Measurements from ENCODE around the gene SDK2.

SDK2 gene

DNA sequence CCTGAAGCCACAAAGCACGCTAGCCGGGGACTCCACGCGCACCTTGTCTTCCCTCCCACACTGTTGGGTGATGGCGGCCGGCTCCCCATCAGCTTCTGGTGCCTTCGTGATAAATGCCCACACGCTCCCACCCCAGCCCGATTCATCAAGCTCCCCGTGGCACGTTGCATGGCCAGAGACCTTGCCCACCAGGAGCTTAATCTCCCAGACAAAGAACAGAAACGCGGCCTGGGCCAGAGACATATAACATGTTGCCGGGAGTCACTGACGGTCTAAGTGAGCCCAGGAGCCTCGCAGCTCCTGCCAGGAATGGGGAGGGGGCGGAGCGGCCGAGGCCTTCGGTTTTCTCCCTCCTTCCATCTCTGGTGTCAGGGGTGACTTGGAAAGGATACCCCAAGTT is 93.1 kb downstream of the SDK2 start:
- DNase-seq: no peak

DNA sequence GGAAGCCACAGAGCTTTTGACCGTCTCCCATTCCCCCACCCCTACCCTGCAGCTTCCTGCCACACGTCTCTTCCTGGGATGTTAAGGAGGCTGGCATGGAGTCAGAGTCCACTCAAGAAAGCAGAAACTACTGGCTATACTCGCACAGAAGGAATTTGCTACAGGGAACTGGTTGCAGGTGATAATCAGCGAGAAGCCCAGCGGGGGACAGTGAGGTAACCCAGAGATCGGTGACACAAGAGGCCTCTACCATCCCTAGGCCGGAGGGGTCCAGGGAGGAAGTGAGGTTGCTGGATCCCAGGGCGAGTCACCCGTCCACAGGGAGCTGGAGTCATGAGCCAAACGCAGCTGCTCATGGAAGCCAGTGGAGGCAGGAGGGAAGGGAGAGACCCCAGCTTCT is 93.7 kb downstream of the SDK2 start:
- DNase-seq: no peak

DNA sequence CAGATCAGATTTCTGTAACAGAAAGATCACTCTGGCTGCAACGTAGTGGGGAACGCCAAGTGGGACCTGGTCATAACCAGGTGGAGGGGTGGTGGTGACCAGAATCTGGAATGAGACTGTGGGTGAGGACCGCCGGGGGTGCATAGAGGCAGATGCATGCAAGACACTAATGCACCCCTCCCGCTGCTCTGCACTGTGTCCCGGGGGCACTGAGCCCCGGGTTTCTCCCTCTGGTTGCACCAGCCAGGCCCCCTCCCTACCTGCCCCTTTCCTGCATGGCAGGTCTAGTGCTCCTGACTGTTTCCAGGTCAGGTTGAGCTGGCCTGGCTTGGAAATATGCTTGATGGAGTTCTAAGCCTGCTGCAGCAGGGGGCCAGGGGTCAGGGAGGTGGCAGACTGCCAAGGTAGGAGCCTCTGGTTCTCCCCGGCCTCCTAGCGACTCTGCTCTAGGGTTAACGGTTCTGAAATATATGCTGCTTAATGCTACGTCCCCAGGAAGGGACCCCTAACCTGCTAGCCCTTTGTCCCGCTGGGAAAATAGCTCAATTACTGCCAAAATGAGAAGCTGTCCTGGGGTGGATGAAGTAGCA is 94.3 kb downstream of the SDK2 start:
- no peak for DNase-seq

DNA sequence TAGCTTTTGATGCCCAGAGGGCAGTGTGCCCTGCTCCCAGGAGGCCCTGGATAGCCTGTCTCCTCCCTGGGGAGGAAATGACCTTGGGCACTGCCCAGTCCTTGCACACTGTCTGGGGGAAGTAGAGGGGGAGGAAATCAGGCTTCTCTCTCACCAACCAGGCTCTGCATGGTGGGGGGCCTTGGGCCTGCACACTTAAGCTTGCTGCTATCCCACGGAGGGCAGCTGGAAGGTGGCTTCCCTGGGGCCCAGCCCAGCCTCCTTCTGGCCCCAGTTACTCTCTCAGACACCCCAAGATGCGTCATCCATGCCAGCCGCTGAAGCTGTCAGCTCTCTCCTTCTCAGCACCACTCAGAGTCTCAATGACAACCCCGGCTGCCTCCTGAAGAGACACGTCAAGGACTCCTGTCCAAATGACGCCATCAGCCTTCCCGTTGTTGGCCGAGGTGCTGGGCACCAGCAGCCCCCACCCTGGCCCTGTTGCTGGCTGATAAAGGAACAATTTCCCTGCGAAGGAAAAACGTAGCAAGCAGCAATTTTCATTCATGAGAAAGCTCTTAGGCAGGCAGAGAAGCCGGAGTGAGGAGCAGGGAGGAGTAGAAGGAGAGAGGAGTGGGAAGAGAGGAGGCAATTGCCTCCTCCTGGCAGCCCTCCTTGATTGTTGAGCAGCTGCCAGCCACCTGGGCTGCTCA is 95.5 kb downstream of the SDK2 start:
- DNase-seq: no peak

DNA sequence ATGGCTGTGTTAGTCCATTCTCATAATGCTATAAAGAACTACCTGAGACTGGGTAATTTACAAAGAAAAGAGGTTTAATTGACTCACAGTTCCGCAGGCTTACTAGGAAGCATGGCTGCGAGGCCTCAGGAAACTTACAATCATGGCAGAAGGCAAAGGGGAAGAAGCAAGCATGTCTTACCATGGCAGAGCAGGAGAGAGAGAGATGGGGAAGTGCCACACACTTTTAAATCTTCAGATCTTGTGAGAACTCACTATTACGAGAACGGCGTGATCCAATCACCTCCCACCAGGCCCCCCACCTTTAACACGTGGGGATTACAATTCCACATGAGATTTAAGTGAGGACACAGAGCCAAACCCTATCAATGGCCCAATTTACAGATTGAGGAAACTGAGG is 96.5 kb downstream of the SDK2 start:
- DNase-seq: no peak

DNA sequence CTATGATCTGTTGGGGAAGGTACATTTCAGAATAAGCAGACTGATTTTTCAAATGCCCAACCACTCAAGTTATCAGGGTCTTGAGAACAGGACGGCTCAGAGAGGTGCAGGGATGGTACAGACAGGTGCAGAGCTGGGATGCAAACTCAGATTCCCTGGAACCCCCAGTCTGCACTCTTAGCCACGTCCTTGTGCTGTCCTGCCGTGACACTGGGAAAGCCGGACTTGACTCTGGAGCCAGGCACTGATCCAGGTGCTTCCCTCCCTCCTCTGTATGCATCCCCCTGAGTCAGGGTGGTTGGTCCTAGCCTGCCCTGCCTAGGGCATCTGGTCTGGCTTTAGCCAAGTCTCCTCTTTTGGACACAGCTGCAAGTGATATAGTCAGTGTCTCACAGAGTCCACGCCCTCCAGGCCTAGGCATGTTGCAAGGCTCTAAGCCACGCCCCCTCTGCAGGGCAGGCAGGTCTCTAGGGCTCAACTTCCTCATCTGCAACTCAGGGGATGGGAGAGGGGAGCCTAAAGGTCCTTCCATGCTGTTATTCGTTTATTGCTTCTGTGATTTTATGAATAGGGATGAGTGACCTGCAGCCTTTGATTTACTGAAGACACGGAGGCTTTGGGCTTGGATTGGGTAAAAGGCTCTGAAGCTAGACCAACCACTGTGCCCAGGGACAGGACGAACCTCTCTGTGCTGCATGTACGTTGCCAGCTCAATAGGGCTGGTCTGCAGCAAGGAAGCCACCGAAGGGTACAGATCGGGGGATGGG is 97.3 kb downstream of the SDK2 start:
- DNase-seq: no peak

DNA sequence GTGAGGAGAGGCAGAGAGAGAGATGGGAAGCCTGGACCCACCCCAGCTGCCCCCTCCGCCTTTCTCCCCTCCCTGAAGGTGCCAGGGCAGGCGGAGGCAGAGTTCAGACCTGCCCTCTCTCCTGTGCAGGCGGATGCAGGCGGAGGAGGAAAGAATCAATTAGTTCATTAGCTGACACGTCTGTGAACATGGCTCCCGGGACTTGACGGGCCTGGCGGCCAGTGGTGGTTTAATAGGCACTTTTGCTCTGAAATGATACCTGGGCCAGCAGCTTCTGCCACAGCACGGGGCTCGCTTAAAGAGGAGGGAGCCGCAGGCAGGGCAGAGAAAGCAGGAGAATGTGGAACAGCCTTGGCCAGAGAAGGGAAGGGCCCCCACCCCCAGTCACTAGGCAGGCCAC is 98.1 kb downstream of the SDK2 start:
- no peak for DNase-seq

DNA sequence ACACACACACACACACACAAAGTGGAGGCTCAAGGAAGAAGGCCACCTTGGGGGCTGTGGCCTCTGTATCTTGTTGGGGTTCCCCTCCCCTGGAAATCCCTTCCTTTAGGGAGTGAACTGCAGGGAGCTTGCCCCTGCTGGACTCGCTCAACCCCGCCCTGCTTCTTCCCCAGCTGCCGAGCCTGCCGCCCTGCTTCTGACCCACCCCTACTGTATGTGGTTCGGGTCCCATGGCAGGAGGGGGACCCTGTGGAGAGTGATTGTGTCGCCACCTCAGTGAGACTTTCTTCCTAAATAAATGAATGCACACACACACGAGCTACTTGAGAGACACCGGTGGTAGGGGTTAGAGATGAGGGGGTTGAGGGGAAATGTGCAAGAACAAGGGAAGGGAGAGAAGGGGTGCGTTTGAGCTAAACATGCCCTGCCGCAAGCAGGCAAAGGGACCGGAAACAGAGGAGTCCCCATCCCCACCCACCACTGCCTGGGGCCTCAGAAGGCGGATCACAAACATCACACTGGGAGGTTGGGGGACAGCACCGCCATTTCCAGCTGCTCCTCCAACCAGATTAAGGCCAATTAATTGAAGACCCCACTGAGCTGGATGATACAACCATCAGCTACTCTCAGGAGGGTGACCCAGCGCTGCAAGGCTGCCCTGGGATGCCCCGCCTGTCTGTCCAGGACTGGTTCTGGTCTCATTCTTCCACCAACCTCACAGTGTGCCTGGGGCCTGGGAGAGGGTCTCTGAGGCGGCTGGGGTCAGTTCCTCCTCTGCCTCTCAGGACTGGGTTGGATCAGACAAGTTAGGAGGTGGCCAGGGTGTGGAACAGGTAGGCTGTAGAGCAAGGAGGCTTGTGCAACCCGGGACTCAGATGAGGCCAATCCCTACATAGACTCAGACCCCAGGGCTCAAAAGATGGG is 98.9 kb downstream of the SDK2 start:
- no peak for DNase-seq

DNA sequence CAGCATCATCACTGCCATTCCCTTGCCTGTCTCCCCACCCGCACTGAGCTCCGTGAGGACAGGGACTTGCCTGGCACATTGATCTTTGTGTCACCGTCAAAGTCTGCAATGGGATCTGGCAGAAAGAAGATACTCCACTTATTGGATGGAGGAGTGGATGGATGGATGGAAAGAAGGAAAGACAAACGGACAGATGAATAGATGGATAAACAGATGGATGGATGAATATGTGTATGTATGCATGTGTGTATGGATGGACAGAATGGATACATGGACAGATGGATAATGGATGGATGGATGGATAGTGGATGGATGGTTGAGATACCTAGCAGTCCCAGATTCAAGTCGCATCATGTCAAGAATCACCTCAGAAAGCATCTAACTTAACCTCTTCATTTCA is 99.9 kb downstream of the SDK2 start:
- no peak for DNase-seq

DNA sequence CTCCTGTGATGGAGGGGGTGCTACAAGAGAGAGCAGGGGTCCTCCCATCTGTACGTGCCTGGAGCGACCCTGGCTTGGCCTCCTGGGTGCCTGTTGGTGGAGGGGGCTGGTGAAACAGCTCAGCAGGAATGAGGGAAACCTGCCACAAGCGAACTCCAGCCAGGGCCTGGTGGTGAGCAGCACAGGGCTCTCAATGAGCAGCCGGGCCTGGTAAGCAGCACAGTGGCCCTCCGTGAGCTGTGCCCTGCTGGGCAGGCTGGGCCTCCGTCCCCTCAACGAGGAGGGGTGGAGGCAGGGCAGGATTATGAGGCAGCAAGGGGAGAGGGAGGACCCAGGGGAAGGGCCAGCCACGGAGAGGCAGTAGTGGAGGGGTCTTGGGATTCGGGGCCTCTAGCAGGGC is 101.9 kb downstream of the SDK2 start:
- DNase-seq: no peak

DNA sequence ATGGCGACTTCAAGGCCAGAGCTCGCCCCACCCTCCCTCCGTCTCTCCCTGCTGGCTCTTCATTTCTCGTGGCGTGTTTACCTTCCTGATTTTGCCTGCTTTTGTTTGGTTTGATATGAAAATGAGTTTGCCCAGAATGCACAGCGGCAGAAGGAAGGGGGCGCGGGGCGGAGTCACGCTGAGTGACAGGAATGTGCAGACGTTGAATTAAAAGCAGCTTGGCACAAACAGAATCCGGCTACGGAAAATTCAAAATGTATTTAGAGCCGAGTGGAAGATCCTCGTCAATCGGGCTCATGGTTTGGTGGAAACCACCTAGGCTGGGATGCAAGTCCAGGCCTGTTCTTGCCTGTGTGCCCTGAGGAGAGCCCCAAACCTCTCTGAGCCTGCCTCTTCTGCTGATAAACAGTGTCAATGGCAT is 102.7 kb downstream of the SDK2 start:
- no peak for DNase-seq

DNA sequence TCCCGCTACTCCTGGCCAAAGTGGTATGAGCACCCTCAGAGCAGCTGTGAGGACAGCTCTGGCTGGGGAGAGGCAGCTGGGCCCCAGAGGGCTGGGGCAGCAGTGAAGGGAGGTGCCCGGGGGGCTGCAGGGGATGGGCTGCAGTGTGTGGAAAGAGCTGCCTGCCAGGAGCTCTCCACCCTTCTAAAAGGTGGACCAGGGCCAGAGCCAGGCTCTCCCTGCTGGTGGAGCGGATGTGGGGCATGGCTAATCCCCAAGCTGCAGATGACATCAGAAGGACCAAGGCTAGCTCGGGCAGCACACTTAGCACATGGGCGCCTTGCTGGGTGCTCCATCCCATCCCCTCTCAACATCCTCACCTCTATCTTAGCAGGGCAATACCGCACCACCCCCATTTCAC is 103.1 kb downstream of the SDK2 start:
- DNase-seq: no peak

DNA sequence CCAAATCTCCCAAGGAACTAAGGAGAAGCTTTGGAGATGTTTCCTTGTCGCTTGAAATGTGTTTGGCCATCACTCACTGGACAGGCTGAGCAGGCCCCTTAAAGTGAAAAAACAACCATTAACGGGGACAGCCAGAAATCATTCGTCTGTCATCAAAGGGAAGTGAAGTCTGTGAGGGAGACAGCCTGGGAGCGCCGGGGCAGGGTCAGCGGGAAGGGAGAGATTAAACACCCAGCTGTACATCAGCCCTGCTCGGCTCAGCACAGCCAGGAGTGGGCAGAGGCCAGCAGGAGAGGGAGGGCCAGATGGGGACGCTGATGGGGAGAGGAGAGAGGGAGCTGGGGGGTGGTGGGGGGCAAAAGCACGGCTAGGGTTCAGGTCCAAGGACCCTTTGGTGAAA is 105.1 kb downstream of the SDK2 start:
- DNase-seq: no peak

DNA sequence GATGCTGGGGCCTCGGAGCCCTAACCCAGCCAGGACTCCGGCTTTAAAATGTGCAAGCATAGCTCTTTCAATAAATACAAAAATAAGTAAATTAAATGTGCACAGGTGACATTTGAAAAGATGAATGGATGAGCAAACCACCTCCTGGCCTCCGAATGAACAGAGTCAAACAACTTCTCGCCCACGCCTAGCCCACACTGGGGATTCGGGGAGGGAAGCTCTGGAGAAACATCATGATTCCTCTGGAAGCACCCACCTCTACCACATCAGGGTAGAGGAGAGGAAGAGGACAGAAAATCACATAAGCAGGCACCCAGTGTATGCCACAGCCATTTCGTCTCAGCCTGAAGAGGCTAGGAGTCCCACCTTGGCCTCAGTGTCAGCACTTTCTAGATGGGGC is 105.8 kb downstream of the SDK2 start:
- no peak for DNase-seq

DNA sequence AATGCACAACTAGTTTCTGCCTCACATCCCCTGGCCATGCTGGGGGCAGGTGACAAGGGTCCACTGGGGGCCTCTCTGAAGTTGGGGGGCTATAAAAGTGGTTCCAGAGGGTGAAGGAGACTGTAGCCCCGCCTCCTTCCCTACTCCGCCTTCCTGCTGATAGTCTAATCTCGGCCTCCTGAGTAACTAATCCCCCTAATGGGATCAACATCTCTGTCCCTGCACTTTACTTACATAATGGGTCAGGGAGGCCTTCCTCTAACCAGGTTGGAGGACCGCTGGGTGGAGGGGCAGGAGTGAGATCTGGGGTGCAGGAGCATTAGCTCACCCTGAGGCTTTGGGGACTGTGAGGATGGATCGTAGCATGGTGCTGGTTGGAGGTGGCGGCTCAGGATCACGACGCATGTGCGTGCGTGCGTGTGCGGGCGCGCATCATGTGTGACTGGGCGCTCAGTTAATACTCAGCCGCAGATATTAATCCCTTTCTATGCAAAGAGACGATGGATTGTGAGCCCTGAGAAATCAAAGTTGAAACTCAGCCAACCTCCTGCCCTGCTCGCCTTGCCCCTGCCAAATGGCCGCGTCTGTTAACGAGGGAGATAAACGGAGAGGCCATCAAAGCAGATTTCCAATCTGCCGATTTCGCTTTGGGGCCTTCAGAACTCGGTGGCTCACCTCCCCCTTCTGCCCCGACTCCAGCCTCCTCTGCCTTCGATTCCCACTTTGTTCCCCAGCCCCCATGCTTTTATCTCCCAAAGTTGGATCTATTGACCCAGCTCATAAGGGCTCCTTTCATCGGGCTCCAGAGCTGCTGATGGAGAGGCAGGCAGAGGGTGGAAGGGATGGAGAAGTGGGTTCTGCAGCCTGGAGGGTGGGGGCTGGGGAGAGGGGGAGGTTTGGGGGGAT is 107.3 kb downstream of the SDK2 start:
- DNase-seq: no peak

DNA sequence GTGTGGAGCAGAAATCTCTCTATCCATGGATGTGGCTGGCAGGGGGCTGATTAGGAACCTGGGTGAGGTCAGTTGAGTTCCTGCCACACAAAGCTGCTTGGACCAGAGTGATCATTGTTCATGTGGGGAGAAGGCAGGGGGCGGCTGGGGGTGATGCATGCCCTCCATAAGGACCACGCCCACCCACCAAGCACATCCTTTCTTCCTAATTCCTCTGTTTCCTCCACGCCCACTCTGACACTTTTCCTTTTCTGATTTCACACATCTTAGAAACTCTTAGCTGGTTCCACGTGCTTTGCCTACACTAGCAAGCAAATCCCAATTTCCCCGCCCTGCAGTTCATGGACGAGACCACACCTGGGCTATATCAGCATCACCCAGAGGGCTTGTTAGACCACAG is 108.5 kb downstream of the SDK2 start:
- no peak for DNase-seq

DNA sequence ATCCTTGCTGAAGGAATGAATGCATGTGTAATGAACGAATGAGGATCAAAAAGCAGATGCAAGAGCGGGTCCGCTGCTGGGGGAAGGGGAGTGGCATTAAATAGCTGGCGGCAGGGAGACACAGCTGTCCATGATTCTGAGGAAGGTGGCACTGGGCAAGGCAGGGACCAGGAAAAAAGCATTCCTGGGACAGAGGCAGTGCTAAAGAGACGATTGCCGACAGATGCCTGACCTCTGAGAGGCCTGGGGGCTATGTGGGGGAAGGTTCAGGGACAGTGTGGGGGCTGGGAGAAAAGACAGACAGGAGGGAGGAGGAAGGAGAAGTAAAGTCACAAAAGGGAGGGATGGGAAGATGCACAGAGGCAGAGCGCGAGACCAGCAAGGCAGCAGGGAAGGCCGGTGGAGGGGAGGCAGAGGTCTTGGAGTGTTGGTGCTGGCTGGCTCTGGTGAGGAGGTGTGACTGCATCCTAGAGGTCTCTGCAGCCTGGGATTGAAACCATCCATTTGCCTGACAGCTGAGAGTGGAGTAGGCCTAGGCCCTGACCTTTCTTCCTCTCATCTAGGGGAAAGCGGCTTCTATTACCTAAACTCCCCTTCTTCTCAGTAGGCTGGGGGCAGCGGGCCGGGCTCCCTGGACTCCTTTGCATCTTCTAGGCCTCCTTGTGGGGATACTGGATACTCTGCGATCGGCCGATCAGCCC is 109.9 kb downstream of the SDK2 start:
- no peak for DNase-seq

DNA sequence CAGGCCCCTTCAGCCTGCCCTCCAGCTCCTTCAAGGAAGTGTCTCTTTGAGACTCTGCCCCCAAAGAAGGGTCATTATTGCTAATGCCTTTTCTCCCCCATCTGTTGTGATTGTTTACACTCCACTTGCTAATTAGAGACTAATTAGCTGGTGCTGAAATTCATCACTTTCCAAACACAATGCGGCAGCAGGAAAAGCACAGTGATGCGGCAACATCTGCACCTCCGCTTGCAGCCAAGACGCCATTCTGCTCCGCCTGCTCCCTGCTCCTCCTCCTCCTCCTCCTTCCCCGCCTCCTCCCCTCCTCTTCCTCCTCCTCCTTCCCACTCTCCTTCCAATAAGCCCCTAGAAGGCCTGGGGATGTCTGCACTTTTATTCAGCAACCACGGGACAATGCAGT is 110.5 kb downstream of the SDK2 start:
- no peak for DNase-seq

DNA sequence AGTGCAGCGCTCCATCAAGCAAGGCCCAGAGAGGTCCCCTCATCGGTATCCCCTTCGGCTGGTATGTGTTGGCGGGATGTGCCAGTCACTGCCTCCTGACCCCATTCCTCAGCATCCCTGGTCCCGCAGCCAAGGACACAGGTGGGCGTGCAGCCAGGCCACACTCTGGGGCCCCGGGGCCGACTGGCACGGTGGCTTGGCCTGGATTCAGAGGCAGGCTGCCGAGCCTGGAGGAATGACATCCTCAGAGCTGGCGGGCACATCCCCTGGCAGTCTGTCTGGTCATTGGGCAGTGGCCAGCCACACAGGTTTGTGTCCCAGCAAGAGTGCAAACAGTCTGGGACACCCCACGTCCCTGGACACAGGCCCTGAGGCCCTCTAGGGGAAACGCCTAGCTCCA is 111.1 kb downstream of the SDK2 start:
- DNase-seq: no peak

DNA sequence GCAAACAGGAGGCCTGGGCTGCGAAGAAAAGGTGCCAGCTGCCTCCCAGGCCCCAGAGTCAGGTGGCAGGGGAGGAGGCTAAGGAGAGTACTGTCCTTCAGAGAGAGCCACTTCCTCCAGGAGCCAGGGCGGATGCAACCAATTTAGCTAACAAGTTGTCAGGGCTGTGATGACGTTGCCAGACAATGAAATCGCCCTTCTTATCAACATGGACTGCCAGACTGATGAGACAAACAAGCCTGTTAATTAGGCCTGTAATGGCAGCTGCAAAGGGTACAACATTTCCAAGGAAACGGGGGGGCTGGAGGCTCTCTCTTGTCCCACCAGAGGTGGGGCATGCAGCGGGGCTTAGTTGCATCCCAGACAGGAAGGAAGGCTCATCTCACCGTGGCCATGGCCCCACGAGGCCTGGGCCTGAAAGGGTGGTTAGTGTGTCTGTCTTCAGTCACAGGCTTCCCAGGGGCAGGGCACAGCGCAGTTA is 111.8 kb downstream of the SDK2 start:
- no peak for DNase-seq

DNA sequence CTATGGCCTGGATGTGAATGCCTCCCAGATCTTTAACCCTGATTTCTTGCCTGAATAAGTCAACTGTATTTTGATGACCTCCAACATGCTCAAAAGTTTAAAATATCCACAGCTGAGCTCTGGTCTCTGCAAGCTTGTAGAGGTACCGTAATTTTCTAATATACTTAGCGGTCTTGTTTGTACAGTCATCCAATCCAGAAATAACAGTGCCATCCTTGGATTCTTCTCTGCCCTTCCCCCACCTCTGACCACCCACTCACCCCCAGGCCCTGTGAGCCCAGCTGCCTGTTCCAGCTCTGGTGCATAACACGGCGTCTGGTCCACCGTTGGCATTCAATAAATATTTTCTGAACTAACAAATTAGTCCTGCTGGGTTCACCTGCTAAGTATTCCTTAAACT is 113.1 kb downstream of the SDK2 start:
- DNase-seq: no peak

All from activated CD4-positive, alpha-beta T cell treated with anti-CD3 and anti-CD28 coated beads, Interleukin-10, Interleukin-2, amounts not matched to agents 100 ng/mL and 50 ng/mL, durations not matched to agents 16 hours and 8 hours (primary cell).